SK-N-SH (cell line): ENCODE data around the gene BBX.

Experiments used
- CTCF ChIP-seq: fragments of 200-600 bp; sonication (generic); IDR thresholded peaks from 2 replicates; pipeline ENCODE4 v1.6.1; 2017; ENCODE audit warnings: antibody characterized with exemption, mild to moderate bottlenecking, moderate library complexity
- JUND ChIP-seq: IDR thresholded peaks from 2 replicates; pipeline ENCODE4 v1.4.0; 2012
- MAX ChIP-seq: IDR thresholded peaks from 2 replicates; pipeline ENCODE4 v1.4.0; 2012; ENCODE audit warnings: low read depth
- POLR2AphosphoS5 ChIP-seq: IDR thresholded peaks from 2 replicates; pipeline ENCODE4 v1.6.1; 2012; ENCODE audit warnings: low read depth, low read length
- RAD21 ChIP-seq: IDR thresholded peaks from 2 replicates; pipeline ENCODE4 v1.6.1; 2012; ENCODE audit warnings: mild to moderate bottlenecking, low read length
- TAF1 ChIP-seq: IDR thresholded peaks from 2 replicates; pipeline ENCODE4 v1.6.1; 2012; ENCODE audit warnings: low read depth, mild to moderate bottlenecking, low read length, moderate library complexity, borderline replicate concordance
- YY1 ChIP-seq: IDR thresholded peaks from 2 replicates; pipeline ENCODE4 v1.4.0; 2012; ENCODE audit warnings: low read depth, mild to moderate bottlenecking
- TF ChIP-seq, protein P1 (sequence below): fragments of 150-350 bp; IDR thresholded peaks from 2 replicates; pipeline ENCODE4 v1.6.1; 2016; ENCODE audit warnings: mild to moderate bottlenecking, low read depth, low read length
- TF ChIP-seq, protein P2 (sequence below): IDR thresholded peaks from 2 replicates; pipeline ENCODE4 v1.6.1; 2012; ENCODE audit warnings: mild to moderate bottlenecking, low read depth, low read length, moderate library complexity

DNA sequence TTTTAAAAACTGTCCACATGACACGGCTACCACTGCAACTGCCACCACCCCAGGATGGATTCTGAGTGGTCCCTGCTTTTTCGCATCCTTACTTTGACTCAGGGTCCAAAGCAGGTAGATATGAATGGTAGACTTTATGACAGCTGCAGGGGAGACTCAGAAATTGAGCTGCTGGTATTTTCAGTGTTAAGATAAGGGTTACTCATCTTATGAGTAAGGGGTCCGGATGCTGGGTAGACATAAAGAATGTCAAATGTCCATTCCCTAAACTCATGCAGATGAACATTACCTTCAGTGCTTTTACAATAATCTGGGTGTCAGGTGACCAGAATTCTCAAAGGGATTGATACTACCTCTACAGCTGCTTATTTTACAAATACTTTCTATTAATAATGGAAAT, 25.9 kb upstream of the BBX start:
- TF ChIP-seq, protein P1, sequence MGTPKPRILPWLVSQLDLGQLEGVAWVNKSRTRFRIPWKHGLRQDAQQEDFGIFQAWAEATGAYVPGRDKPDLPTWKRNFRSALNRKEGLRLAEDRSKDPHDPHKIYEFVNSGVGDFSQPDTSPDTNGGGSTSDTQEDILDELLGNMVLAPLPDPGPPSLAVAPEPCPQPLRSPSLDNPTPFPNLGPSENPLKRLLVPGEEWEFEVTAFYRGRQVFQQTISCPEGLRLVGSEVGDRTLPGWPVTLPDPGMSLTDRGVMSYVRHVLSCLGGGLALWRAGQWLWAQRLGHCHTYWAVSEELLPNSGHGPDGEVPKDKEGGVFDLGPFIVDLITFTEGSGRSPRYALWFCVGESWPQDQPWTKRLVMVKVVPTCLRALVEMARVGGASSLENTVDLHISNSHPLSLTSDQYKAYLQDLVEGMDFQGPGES: no peak
- no peak for TF ChIP-seq CTCF
- no peak for TF ChIP-seq TAF1
- TF ChIP-seq, protein P2, sequence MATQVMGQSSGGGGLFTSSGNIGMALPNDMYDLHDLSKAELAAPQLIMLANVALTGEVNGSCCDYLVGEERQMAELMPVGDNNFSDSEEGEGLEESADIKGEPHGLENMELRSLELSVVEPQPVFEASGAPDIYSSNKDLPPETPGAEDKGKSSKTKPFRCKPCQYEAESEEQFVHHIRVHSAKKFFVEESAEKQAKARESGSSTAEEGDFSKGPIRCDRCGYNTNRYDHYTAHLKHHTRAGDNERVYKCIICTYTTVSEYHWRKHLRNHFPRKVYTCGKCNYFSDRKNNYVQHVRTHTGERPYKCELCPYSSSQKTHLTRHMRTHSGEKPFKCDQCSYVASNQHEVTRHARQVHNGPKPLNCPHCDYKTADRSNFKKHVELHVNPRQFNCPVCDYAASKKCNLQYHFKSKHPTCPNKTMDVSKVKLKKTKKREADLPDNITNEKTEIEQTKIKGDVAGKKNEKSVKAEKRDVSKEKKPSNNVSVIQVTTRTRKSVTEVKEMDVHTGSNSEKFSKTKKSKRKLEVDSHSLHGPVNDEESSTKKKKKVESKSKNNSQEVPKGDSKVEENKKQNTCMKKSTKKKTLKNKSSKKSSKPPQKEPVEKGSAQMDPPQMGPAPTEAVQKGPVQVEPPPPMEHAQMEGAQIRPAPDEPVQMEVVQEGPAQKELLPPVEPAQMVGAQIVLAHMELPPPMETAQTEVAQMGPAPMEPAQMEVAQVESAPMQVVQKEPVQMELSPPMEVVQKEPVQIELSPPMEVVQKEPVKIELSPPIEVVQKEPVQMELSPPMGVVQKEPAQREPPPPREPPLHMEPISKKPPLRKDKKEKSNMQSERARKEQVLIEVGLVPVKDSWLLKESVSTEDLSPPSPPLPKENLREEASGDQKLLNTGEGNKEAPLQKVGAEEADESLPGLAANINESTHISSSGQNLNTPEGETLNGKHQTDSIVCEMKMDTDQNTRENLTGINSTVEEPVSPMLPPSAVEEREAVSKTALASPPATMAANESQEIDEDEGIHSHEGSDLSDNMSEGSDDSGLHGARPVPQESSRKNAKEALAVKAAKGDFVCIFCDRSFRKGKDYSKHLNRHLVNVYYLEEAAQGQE: no peak
- no peak for TF ChIP-seq RAD21
- TF ChIP-seq MAX: no peak
- TF ChIP-seq YY1: no peak
- no peak for TF ChIP-seq JUND
- TF ChIP-seq POLR2AphosphoS5: no peak
